Keratinocyte (primary cell): ENCODE data around the gene TSPEAR. TPM values are rescaled to one million over a fixed set of nuclear protein-coding genes. Genes with fewer than 3 reads are reported as not detected.

Experiments
- DNase-seq: peaks from one replicate; pipeline ENCODE4 v3.0.0-alpha.2; 2011; ENCODE audit warnings: low read depth, missing footprints, low spot score
- FAIRE-seq: peaks from 2 replicates; lab custom pipeline; 2011; peaks lifted over from hg19 to GRCh38; lab: Jason Lieb, UNC
- H2AFZ ChIP-seq: 2 replicates; pipeline ENCODE4 v1.6.0; 2012; ENCODE audit warnings: low read length, control low read depth, inconsistent platforms; ENCODE audit not compliant: control insufficient read depth
- H3K27ac ChIP-seq: 2 replicates; pipeline ENCODE4 v1.5.1; 2011; ENCODE audit warnings: low read length; ENCODE audit not compliant: control insufficient read depth, insufficient read depth
- H3K27me3 ChIP-seq: 3 replicates; pipeline ENCODE4 v1.6.0; 2011; ENCODE audit warnings: low read length; ENCODE audit not compliant: control insufficient read depth, insufficient read depth; ENCODE audit errors: extremely low read depth
- H3K36me3 ChIP-seq, 2 experiments: 2 replicates in 1 of 2; 3 replicates in 1 of 2; pipeline ENCODE4 v1.5.1; 2011; ENCODE audit warnings: low read length in 2 of 2, mild to moderate bottlenecking in 1 of 2; ENCODE audit not compliant: control insufficient read depth in 2 of 2, insufficient read depth in 2 of 2; ENCODE audit errors: extremely low read depth in 1 of 2
- H3K4me1 ChIP-seq: 3 replicates; pipeline ENCODE4 v1.5.1; 2011; ENCODE audit warnings: low read length; ENCODE audit not compliant: control insufficient read depth, insufficient read depth; ENCODE audit errors: extremely low read depth
- H3K4me2 ChIP-seq: 3 replicates; pipeline ENCODE4 v1.6.0; 2011; ENCODE audit warnings: low read depth, low read length; ENCODE audit not compliant: control insufficient read depth, insufficient read depth; ENCODE audit errors: extremely low read depth
- H3K4me3 ChIP-seq, 3 experiments: fragments of 200-600 bp in 1 of 3; sonication (generic) in 1 of 3; 2 replicates in 2 of 3; 3 replicates in 1 of 3; pipeline ENCODE4 v1.5.1; 2011 to 2016; ENCODE audit warnings: low read length in 3 of 3, mild to moderate bottlenecking in 3 of 3, control low read depth in 2 of 3, inconsistent platforms in 1 of 3, low read depth in 1 of 3, mixed read lengths in 1 of 3, mixed run types in 1 of 3, moderate library complexity in 1 of 3; ENCODE audit not compliant: control insufficient read depth in 2 of 3, insufficient read depth in 2 of 3; ENCODE audit errors: extremely low read depth in 1 of 3
- H3K79me2 ChIP-seq: 2 replicates; pipeline ENCODE4 v1.6.0; 2012; ENCODE audit warnings: low read length; ENCODE audit not compliant: control insufficient read depth, insufficient read depth
- H3K9ac ChIP-seq: 3 replicates; pipeline ENCODE4 v1.6.0; 2011; ENCODE audit warnings: low read length; ENCODE audit not compliant: control insufficient read depth, insufficient read depth; ENCODE audit errors: extremely low read depth
- H3K9me1 ChIP-seq: 3 replicates; pipeline ENCODE4 v1.6.0; 2011; ENCODE audit warnings: low read length; ENCODE audit not compliant: control insufficient read depth, insufficient read depth; ENCODE audit errors: extremely low read depth
- H3K9me3 ChIP-seq: 2 replicates; pipeline ENCODE4 v1.5.1; 2012; ENCODE audit warnings: low read depth, low read length; ENCODE audit not compliant: control insufficient read depth
- H4K20me1 ChIP-seq: 3 replicates; pipeline ENCODE4 v1.6.0; 2011; ENCODE audit warnings: low read length; ENCODE audit not compliant: control insufficient read depth, insufficient read depth; ENCODE audit errors: extremely low read depth
- EZH2 ChIP-seq: IDR thresholded peaks from one replicate; pipeline ENCODE4 v1.6.1; 2012; ENCODE audit warnings: inconsistent platforms, mild to moderate bottlenecking, low read length, moderate library complexity
- dilution Hi-C: fragments of 300-500 bp; cut with MboI; formaldehyde crosslinking; loops from one replicate; pipeline ENCODE4 v1.7.0; 2020; ENCODE audit warnings: low sequenced_read_pairs; ENCODE audit not compliant: extremely low pct_ligation_motif_present
- polyA plus RNA-seq, 5 experiments: library from polyadenylated mRNA; depleted of rRNA in 3 of 5; stranded (reverse) in 3 of 5; stranded (forward) in 1 of 5; unstranded in 1 of 5; fragments of >200 nt; gene quantifications; 1 replicate in 1 of 5; 2 replicates in 3 of 5; 3 replicates in 1 of 5; pipeline versions ENCODE4 v1.2.1 to v1.2.3, GENCODE V29; 2011 to 2012; ENCODE audit warnings: missing spikeins in 2 of 5, low read depth in 1 of 5, low replicate concordance in 1 of 5
- TF ChIP-seq, protein P1 (sequence below), 3 experiments: IDR thresholded peaks in 1 of 3; conservative IDR thresholded peaks in 1 of 3; optimal IDR thresholded peaks in 1 of 3; 2 replicates in 2 of 3; 3 replicates in 1 of 3; pipeline versions ENCODE3 to v1.5.1; 2011; ENCODE audit warnings: low read length in 3 of 3, mild to moderate bottlenecking in 3 of 3, moderate library complexity in 2 of 3, control low read depth in 1 of 3, inconsistent platforms in 1 of 3; ENCODE audit not compliant: insufficient read depth in 2 of 3; ENCODE audit errors: extremely low read depth in 1 of 3

Gene TSPEAR
- polyA plus RNA-seq, 1 donor (not counting 4 experiments of a cell fraction or from before 2014, with no cell fraction given): 0.12 TPM

GRCh38 chr21:44525391-44526095 lies 185.8 kb downstream of the TSPEAR start:
- peaks cover 29% of the 10 kb centered on the region for H3K9me3 ChIP-seq
- H3K4me1 ChIP-seq: no peaks in the 10 kb centered on the region
- H3K79me2 ChIP-seq: no peaks in the 10 kb centered on the region
- H3K4me3 ChIP-seq: no peak overlapping the region
- H4K20me1 ChIP-seq: no peaks in the 10 kb centered on the region
- dilution Hi-C loops: no loop called here
- no peaks in the 10 kb centered on the region for H3K36me3 ChIP-seq
- H2AFZ ChIP-seq: no peak overlapping the region
- no peak overlapping the region for H3K27ac ChIP-seq
- no peak for FAIRE-seq
- DNase-seq: no peak
- TF ChIP-seq EZH2: no peak
- TF ChIP-seq, protein P1, sequence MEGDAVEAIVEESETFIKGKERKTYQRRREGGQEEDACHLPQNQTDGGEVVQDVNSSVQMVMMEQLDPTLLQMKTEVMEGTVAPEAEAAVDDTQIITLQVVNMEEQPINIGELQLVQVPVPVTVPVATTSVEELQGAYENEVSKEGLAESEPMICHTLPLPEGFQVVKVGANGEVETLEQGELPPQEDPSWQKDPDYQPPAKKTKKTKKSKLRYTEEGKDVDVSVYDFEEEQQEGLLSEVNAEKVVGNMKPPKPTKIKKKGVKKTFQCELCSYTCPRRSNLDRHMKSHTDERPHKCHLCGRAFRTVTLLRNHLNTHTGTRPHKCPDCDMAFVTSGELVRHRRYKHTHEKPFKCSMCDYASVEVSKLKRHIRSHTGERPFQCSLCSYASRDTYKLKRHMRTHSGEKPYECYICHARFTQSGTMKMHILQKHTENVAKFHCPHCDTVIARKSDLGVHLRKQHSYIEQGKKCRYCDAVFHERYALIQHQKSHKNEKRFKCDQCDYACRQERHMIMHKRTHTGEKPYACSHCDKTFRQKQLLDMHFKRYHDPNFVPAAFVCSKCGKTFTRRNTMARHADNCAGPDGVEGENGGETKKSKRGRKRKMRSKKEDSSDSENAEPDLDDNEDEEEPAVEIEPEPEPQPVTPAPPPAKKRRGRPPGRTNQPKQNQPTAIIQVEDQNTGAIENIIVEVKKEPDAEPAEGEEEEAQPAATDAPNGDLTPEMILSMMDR (optimal IDR thresholded peaks at IDR 0.05 in 1 of 3, IDR thresholded peaks at IDR 0.05 in 1 of 3, conservative IDR thresholded peaks at IDR 0.05 in 1 of 3; ENCODE audit: extremely low read depth in 1 of 3, insufficient read depth in 2 of 3, low read length in 3 of 3): no peak
- H3K4me2 ChIP-seq: no peak overlapping the region
- no peaks in the 10 kb centered on the region for H3K9me1 ChIP-seq
- H3K27me3 ChIP-seq: no peaks in the 10 kb centered on the region
- H3K9ac ChIP-seq: no peak overlapping the region

DNA sequence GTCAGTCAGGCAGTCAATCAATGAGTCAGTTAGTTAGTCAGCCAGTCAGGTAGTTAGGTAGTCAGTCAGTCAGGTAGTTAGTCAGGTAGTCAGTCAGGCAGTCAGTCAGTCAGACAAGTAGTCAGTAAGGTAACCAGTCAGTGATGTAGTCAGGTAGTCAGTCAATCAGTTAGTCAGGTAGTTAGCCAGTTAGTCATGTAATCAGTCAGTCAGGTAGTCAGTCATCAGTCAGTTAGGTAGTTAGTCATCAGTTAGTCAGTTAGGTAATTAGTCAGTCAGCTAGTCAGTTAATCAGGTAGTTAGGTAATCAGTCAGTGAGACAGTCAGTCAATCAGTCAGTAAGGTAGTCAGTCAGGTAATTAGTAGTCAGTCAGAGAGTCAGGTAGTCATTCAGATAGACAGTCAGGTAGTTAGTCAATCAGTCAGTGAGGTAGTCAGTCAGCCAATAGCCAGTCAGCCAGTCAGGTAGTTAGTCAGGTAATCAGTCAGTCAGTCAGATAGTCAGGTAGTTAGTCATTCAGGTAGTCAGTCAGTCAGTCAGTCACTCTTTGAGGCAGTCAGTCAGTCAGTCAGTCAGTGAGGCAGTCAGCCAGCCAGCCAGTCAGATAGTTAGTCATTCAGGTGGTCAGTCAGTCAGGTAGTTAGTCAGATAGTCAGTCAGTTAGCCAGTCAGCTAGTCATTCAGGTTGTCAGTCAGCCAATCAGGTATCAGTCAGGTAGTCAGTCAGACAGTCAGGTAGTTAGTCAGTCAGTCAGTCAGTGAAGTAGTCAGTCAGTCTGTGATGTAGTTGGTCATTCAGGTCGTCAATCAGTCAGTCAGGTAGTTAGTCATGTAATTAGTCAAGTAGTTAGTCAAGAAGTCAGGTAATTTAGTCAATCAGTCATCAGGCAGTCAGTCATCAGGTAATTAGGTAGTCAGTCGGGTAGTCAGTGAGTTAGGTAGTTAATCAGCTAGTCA lies 186.7 kb downstream of the TSPEAR start:
- no peaks in the 10 kb centered on the region for H3K79me2 ChIP-seq
- no peak overlapping the region for H3K9ac ChIP-seq
- no peak overlapping the region for H2AFZ ChIP-seq
- TF ChIP-seq, protein P1 (optimal IDR thresholded peaks at IDR 0.05 in 1 of 3, IDR thresholded peaks at IDR 0.05 in 1 of 3, conservative IDR thresholded peaks at IDR 0.05 in 1 of 3; ENCODE audit: extremely low read depth in 1 of 3, insufficient read depth in 2 of 3, low read length in 3 of 3): no peak
- TF ChIP-seq EZH2: no peak
- DNase-seq (no peak), FAIRE-seq (no peak)
- H4K20me1 ChIP-seq: no peaks in the 10 kb centered on the region
- H3K9me3 ChIP-seq: peaks cover 27% of the 10 kb centered on the region
- no peaks in the 10 kb centered on the region for H3K9me1 ChIP-seq
- H3K27me3 ChIP-seq: no peaks in the 10 kb centered on the region
- no peaks in the 10 kb centered on the region for H3K36me3 ChIP-seq
- no peak overlapping the region for H3K4me3 ChIP-seq
- no peak overlapping the region for H3K27ac ChIP-seq
- no peak overlapping the region for H3K4me2 ChIP-seq
- dilution Hi-C loops: no loop called here
- H3K4me1 ChIP-seq: no peaks in the 10 kb centered on the region
